ENCODE results near the gene VPS26C. TPM values are rescaled to one million over a fixed set of nuclear protein-coding genes. Genes with fewer than 3 reads are reported as not detected.

The VPS26C gene
- total RNA-seq, 1 experiment from 2014 or later: 47.4 TPM

- no peaks in the 10 kb centered on the region; the same call in 1 of the 2 replicates for H3K36me3 ChIP-seq (ENCODE audit: control insufficient read depth, insufficient read depth, low read length)
- POLR2A ChIA-PET: no interaction called here
- no peaks in the 10 kb centered on the region for H3K9me3 ChIP-seq (ENCODE audit: control insufficient read depth, insufficient read depth, low read depth, low read length)
- DNase-seq (ENCODE audit: low read depth, low spot score): no peak
- CTCF ChIA-PET: no interaction called here
- no peak for ATAC-seq
- H3K27ac ChIP-seq (ENCODE audit: low read length): no peak overlapping the region
- BruUV-seq (replicated peaks): no TSS peak
- no peak for TF ChIP-seq REST (IDR thresholded peaks at IDR 0.05; ENCODE audit: insufficient read depth in 1 of 2, low read depth in 2 of 2, low read length in 1 of 2)
- TF ChIP-seq POLR2AphosphoS5 (IDR thresholded peaks at IDR 0.05; ENCODE audit: low read depth, low read length): no peak
- no peak for TF ChIP-seq TCF7L2 (IDR thresholded peaks at IDR 0.05; ENCODE audit: low read depth, low read length)
- TF ChIP-seq SIN3A (IDR thresholded peaks at IDR 0.05; ENCODE audit: borderline replicate concordance, insufficient read depth, low read depth, low read length): no peak
- TF ChIP-seq CTCF (IDR thresholded peaks at IDR 0.05): no peak
- H3K4me3 ChIP-seq (ENCODE audit: low read depth in 2 of 2, low read length in 2 of 2): no peak overlapping the region
- in situ Hi-C loops (cut with HindIII; ENCODE audit: low pct_unique_long_range_greater_than_20kb, low sequenced_read_pairs) (no loop called here), intact Hi-C loops (cut with micrococcal nuclease; ENCODE audit: unreplicated experiment) (no loop called here)
- H3K27me3 ChIP-seq (ENCODE audit: control insufficient read depth, insufficient read depth, low read length): no peaks in the 10 kb centered on the region
- H3K4me1 ChIP-seq (ENCODE audit: control insufficient read depth, insufficient read depth, low read length): peaks cover 12% of the 10 kb centered on the region; the same call in 1 of the 2 replicates
Observed at GRCh38 chr21:37197746-37198145, 69.4 kb downstream of the VPS26C start.

- POLR2A ChIA-PET: no interaction called here
- in situ Hi-C loops (cut with HindIII; ENCODE audit: low pct_unique_long_range_greater_than_20kb, low sequenced_read_pairs) (no loop called here), intact Hi-C loops (cut with micrococcal nuclease; ENCODE audit: unreplicated experiment) (no loop called here)
- Histone ChIP-seq H3K9me3 (ENCODE audit: control insufficient read depth, insufficient read depth, low read depth, low read length) (no peaks in the 10 kb centered on the region), H3K27ac (ENCODE audit: low read length) (no peak overlapping the region), H3K4me1 (ENCODE audit: control insufficient read depth, insufficient read depth, low read length) (peaks cover 12% of the 10 kb centered on the region; the same call in 1 of the 2 replicates), H3K4me3 (ENCODE audit: low read depth in 2 of 2, low read length in 2 of 2) (no peak overlapping the region), H3K27me3 (ENCODE audit: control insufficient read depth, insufficient read depth, low read length) (no peaks in the 10 kb centered on the region), H3K36me3 (ENCODE audit: control insufficient read depth, insufficient read depth, low read length) (no peaks in the 10 kb centered on the region; the same call in 1 of the 2 replicates)
- CTCF ChIA-PET: no interaction called here
- no TSS peak for BruUV-seq (replicated peaks)
- DNase-seq (ENCODE audit: low read depth, low spot score) (no peak), ATAC-seq (no peak)
- TF ChIP-seq TCF7L2 (IDR thresholded peaks at IDR 0.05; ENCODE audit: low read depth, low read length) (no peak), POLR2AphosphoS5 (IDR thresholded peaks at IDR 0.05; ENCODE audit: low read depth, low read length) (no peak), REST (IDR thresholded peaks at IDR 0.05; ENCODE audit: insufficient read depth in 1 of 2, low read depth in 2 of 2, low read length in 1 of 2) (no peak), CTCF (IDR thresholded peaks at IDR 0.05) (no peak), SIN3A (IDR thresholded peaks at IDR 0.05; ENCODE audit: borderline replicate concordance, insufficient read depth, low read depth, low read length) (no peak)
Observed at GRCh38 chr21:37196847-37197246, 70.3 kb downstream of the VPS26C start.

Data from Panc1 (cell line).